ENCODE results near the gene MDM2.
A peak's percentile ranks its signal among the peaks of the same experiment; 100 is the strongest.

MDM2 gene

DNA sequence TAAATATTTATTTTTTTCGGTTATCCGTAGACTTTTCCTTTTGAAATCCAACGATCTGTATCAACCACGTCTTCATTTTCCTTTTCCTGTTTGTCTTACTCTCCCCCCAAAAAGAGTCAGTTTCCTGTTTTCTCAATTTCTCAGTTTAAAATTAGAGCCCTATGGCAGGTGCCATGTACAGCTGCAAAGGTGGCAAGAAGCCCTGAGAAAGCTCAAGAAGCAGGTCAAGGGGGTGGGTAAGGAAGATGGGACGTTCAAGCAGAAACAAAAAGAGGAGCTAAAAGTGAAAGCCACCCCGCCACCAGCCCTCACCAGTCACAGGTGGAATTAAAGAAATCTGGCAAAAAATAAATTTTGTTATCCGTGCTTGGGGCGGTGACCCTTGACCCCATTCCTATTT, 35.3 kb upstream of the MDM2 start:
- no peaks in the 10 kb centered on the region for H3K9me2 ChIP-seq (replicated peaks; ENCODE audit: insufficient read depth, low read length)
- no peaks in the 10 kb centered on the region for H3K79me2 ChIP-seq (ENCODE audit: low read length)
- H3K9ac ChIP-seq (ENCODE audit: low read length), result no peak overlapping the region
- peak overlapping the region; percentile 34 for H3K4me3 ChIP-seq (ENCODE audit: low read length)
- peak; percentile 89 for DNase-seq
- H4K20me1 ChIP-seq (ENCODE audit: insufficient read depth, low read length), result no peaks in the 10 kb centered on the region
- TF ChIP-seq EZH2phosphoT487 (IDR thresholded peaks at IDR 0.05; ENCODE audit: low read length) (no peak), EZH2 (optimal IDR thresholded peaks at IDR 0.05; ENCODE audit: low read depth, low read length) (no peak)
- TF ChIP-seq, protein P1, sequence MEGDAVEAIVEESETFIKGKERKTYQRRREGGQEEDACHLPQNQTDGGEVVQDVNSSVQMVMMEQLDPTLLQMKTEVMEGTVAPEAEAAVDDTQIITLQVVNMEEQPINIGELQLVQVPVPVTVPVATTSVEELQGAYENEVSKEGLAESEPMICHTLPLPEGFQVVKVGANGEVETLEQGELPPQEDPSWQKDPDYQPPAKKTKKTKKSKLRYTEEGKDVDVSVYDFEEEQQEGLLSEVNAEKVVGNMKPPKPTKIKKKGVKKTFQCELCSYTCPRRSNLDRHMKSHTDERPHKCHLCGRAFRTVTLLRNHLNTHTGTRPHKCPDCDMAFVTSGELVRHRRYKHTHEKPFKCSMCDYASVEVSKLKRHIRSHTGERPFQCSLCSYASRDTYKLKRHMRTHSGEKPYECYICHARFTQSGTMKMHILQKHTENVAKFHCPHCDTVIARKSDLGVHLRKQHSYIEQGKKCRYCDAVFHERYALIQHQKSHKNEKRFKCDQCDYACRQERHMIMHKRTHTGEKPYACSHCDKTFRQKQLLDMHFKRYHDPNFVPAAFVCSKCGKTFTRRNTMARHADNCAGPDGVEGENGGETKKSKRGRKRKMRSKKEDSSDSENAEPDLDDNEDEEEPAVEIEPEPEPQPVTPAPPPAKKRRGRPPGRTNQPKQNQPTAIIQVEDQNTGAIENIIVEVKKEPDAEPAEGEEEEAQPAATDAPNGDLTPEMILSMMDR (IDR thresholded peaks at IDR 0.05; ENCODE audit: low read length), result no peak
- H3F3A ChIP-seq (ENCODE audit: insufficient read depth, low read length), result peaks cover 24% of the 10 kb centered on the region
- H3K27ac ChIP-seq (ENCODE audit: low read length), result peak overlapping the region; percentile 63; the same call in 1 of the 2 replicates
- no peaks in the 10 kb centered on the region for H3K9me3 ChIP-seq (replicated peaks; ENCODE audit: insufficient read depth, low read length)
- peaks cover 20% of the 10 kb centered on the region for H3K4me1 ChIP-seq (ENCODE audit: low read length)
- no peaks in the 10 kb centered on the region for H3K36me3 ChIP-seq (replicated peaks; ENCODE audit: insufficient read depth, low read length)
- peak overlapping the region; percentile 67 for H3K4me2 ChIP-seq (ENCODE audit: low read depth, low read length)
- H3K27me3 ChIP-seq (replicated peaks; ENCODE audit: insufficient read depth, low read length), result no peaks in the 10 kb centered on the region
- H2AFZ ChIP-seq (ENCODE audit: low read length), result no peak overlapping the region

- Histone ChIP-seq H3K9ac (ENCODE audit: low read length) (no peak overlapping the region), H3K4me1 (ENCODE audit: low read length) (peaks cover 20% of the 10 kb centered on the region), H3K4me2 (ENCODE audit: low read depth, low read length) (peak overlapping the region; percentile 67; the same call in 1 of the 2 replicates)
Observed at GRCh38 chr12:68773582-68773981, 34.4 kb upstream of the MDM2 start.

GRCh38 chr12:68775121-68775630, 32.8 kb upstream of the MDM2 start:
- Histone ChIP-seq H3K27me3 (replicated peaks; ENCODE audit: insufficient read depth, low read length) (no peaks in the 10 kb centered on the region), H3K4me3 (ENCODE audit: low read length) (no peak overlapping the region), H3F3A (ENCODE audit: insufficient read depth, low read length) (peaks cover 24% of the 10 kb centered on the region), H3K36me3 (replicated peaks; ENCODE audit: insufficient read depth, low read length) (no peaks in the 10 kb centered on the region), H3K79me2 (ENCODE audit: low read length) (no peaks in the 10 kb centered on the region), H2AFZ (ENCODE audit: low read length) (no peak overlapping the region), H3K27ac (ENCODE audit: low read length) (no peak overlapping the region), H3K4me2 (ENCODE audit: low read depth, low read length) (no peak overlapping the region), H3K4me1 (ENCODE audit: low read length) (peaks cover 20% of the 10 kb centered on the region), H3K9ac (ENCODE audit: low read length) (no peak overlapping the region), H4K20me1 (ENCODE audit: insufficient read depth, low read length) (no peaks in the 10 kb centered on the region), H3K9me2 (replicated peaks; ENCODE audit: insufficient read depth, low read length) (no peaks in the 10 kb centered on the region), H3K9me3 (replicated peaks; ENCODE audit: insufficient read depth, low read length) (no peaks in the 10 kb centered on the region)
- TF ChIP-seq, protein P1 (IDR thresholded peaks at IDR 0.05; ENCODE audit: low read length), result no peak
- no peak for TF ChIP-seq EZH2phosphoT487 (IDR thresholded peaks at IDR 0.05; ENCODE audit: low read length)
- TF ChIP-seq EZH2 (optimal IDR thresholded peaks at IDR 0.05; ENCODE audit: low read depth, low read length), result no peak
- DNase-seq, result no peak

More at GRCh38 chr12:68773582-68773981, 34.4 kb upstream of the MDM2 start:
- no peak overlapping the region for H3K4me3 ChIP-seq (ENCODE audit: low read length)
- no peaks in the 10 kb centered on the region for H3K27me3 ChIP-seq (replicated peaks; ENCODE audit: insufficient read depth, low read length)
- H4K20me1 ChIP-seq (ENCODE audit: insufficient read depth, low read length), result no peaks in the 10 kb centered on the region
- no peaks in the 10 kb centered on the region for H3K36me3 ChIP-seq (replicated peaks; ENCODE audit: insufficient read depth, low read length)
- H3K79me2 ChIP-seq (ENCODE audit: low read length), result no peaks in the 10 kb centered on the region
- no peak overlapping the region for H3K27ac ChIP-seq (ENCODE audit: low read length)
- H3K9me3 ChIP-seq (replicated peaks; ENCODE audit: insufficient read depth, low read length), result no peaks in the 10 kb centered on the region
- no peak overlapping the region for H2AFZ ChIP-seq (ENCODE audit: low read length)
- H3K9me2 ChIP-seq (replicated peaks; ENCODE audit: insufficient read depth, low read length), result no peaks in the 10 kb centered on the region
- TF ChIP-seq, protein P1 (IDR thresholded peaks at IDR 0.05; ENCODE audit: low read length), result no peak
- no peak for TF ChIP-seq EZH2 (optimal IDR thresholded peaks at IDR 0.05; ENCODE audit: low read depth, low read length)
- TF ChIP-seq EZH2phosphoT487 (IDR thresholded peaks at IDR 0.05; ENCODE audit: low read length), result no peak
- no peak for DNase-seq
- H3F3A ChIP-seq (ENCODE audit: insufficient read depth, low read length), result peaks cover 24% of the 10 kb centered on the region
